Activated naive CD4-positive, alpha-beta T cell treated with anti-CD3 and anti-CD28 coated beads for 36 hours (primary cell): Measurements from ENCODE around the gene ANKRD28. TPM values are rescaled to one million over a fixed set of nuclear protein-coding genes. Genes with fewer than 3 reads are reported as not detected.
A peak's percentile ranks its signal among the peaks of the same experiment; 100 is the strongest.
"Not testable (repeated sequence)": the region's sequence is repeated elsewhere in the genome, so short reads cannot be mapped to it uniquely, and the experiment has no call there.

ENCODE experiments used
- CTCF ChIA-PET: fragments of 350-600 bp; sonication (Branson Sonifier 250); formaldehyde crosslinking; loops from one replicate; lab custom pipeline; 2021; ENCODE audit warnings: antibody characterized with exemption; lab: Charles Lee
- DNase-seq: peaks from one replicate; pipeline ENCODE4 v3.0.0-alpha.2; 2020
- H3K27ac Mint-ChIP-seq: one replicate; pipeline ENCODE4 v1.8.0; 2021; ENCODE audit warnings: mild to moderate bottlenecking, mixed read lengths
- H3K27me3 Mint-ChIP-seq: one replicate; pipeline ENCODE4 v1.8.0; 2021; ENCODE audit warnings: low read depth, mixed read lengths
- H3K36me3 Mint-ChIP-seq: one replicate; pipeline ENCODE4 v1.8.0; 2021; ENCODE audit warnings: low read depth, mixed read lengths
- H3K4me1 Mint-ChIP-seq: one replicate; pipeline ENCODE4 v1.8.0; 2021; ENCODE audit warnings: low read depth, mixed read lengths
- H3K4me3 Mint-ChIP-seq: one replicate; pipeline ENCODE4 v1.8.0; 2021; ENCODE audit warnings: mild to moderate bottlenecking, moderate library complexity, mixed read lengths
- H3K9me3 Mint-ChIP-seq: one replicate; pipeline ENCODE4 v1.8.0; 2021; ENCODE audit warnings: mixed read lengths
- intact Hi-C: fragments of 100-400 bp; cut with micrococcal nuclease; formaldehyde crosslinking; loops from one replicate; pipeline ENCODE4 v1.15.1; 2023
- total RNA-seq, 2 experiments: library from RNA; stranded (reverse); gene quantifications; one replicate each; pipeline ENCODE4 v1.2.3, GENCODE V29; 2021

ANKRD28 gene
- total RNA-seq, 2 experiments from 2014 or later, result 21.4 to 23.6 TPM

GRCh38 chr3:15758295-15758694 lies 39.5 kb downstream of the ANKRD28 start:
- no peak for DNase-seq
- intact Hi-C loops, result no loop called here
- Mint-ChIP-seq H3K9me3 (no peaks in the 10 kb centered on the region), H3K4me3 (no peak overlapping the region), H3K27me3 (no peaks in the 10 kb centered on the region), H3K4me1 (peaks cover 2% of the 10 kb centered on the region), H3K27ac (no peak overlapping the region), H3K36me3 (peaks cover 20% of the 10 kb centered on the region)
- CTCF ChIA-PET, result interaction anchor here (1.3 kb wide), 1 partner anchor 10 kb away, joined by 3 read pairs; no protein-coding TSS in a partner anchor

DNA sequence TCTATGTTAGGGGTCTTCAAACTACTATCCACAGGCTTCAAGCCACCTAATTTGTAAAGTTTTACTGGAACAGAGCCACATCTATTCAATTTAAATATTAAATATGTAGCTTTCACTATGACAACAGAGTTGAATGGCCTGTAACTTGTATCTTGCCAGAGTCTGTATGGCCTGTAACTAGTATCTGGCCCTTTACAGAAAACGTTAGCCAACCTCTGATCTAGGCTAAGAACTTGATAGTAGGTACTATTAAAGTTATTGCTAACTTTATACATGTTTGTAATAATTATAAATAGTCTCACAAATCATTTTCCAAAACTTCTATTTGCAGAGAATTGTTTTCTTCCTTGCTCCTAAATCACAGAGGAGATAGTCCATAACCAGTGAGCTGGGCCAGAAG lies 40.0 kb downstream of the ANKRD28 start:
- Mint-ChIP-seq H3K4me3 (no peak overlapping the region), H3K36me3 (peaks cover 21% of the 10 kb centered on the region), H3K9me3 (no peaks in the 10 kb centered on the region), H3K27ac (no peak overlapping the region), H3K4me1 (peaks cover 2% of the 10 kb centered on the region), H3K27me3 (no peaks in the 10 kb centered on the region)
- no peak for DNase-seq
- CTCF ChIA-PET, result no interaction called here
- intact Hi-C loops, result no loop called here

GRCh38 chr3:15756505-15756904 lies 41.3 kb downstream of the ANKRD28 start:
- DNase-seq, result no peak
- H3K9me3 Mint-ChIP-seq, result no peaks in the 10 kb centered on the region
- H3K36me3 Mint-ChIP-seq, result peaks cover 22% of the 10 kb centered on the region
- CTCF ChIA-PET, result no interaction called here
- H3K4me1 Mint-ChIP-seq, result peaks cover 2% of the 10 kb centered on the region
- no peaks in the 10 kb centered on the region for H3K27me3 Mint-ChIP-seq
- H3K27ac Mint-ChIP-seq, result no peak overlapping the region
- H3K4me3 Mint-ChIP-seq, result no peak overlapping the region
- intact Hi-C loops, result no loop called here

- intact Hi-C loops, result no loop called here
- no peak for DNase-seq
- Mint-ChIP-seq H3K36me3 (peaks cover 22% of the 10 kb centered on the region), H3K9me3 (no peaks in the 10 kb centered on the region), H3K4me1 (peaks cover 2% of the 10 kb centered on the region), H3K4me3 (no peak overlapping the region), H3K27me3 (no peaks in the 10 kb centered on the region), H3K27ac (no peak overlapping the region)
- CTCF ChIA-PET, result no interaction called here
These were observed 42.0 kb downstream of the ANKRD28 start for GRCh38 chr3:15755780-15756179.

- CTCF ChIA-PET, result interaction anchor here (1.0 kb wide), 1 partner anchor 10 kb away, joined by 3 read pairs; no protein-coding TSS in a partner anchor
- Mint-ChIP-seq H3K36me3 (peaks cover 17% of the 10 kb centered on the region), H3K4me3 (no peak overlapping the region), H3K27ac (no peak overlapping the region), H3K4me1 (peaks cover 2% of the 10 kb centered on the region), H3K27me3 (no peaks in the 10 kb centered on the region), H3K9me3 (no peaks in the 10 kb centered on the region)
- DNase-seq, result no peak
- intact Hi-C loops, result no loop called here
These were observed 42.6 kb downstream of the ANKRD28 start for GRCh38 chr3:15755181-15755580.

- CTCF ChIA-PET, result no interaction called here
These were observed 43.7 kb downstream of the ANKRD28 start for GRCh38 chr3:15754047-15754446.

GRCh38 chr3:15753056-15753710 lies 44.6 kb downstream of the ANKRD28 start:
- Mint-ChIP-seq H3K4me1 (peaks cover 7% of the 10 kb centered on the region), H3K4me3 (no peak overlapping the region), H3K27ac (no peak overlapping the region), H3K27me3 (no peaks in the 10 kb centered on the region), H3K36me3 (peaks cover 26% of the 10 kb centered on the region), H3K9me3 (peaks cover 3% of the 10 kb centered on the region)
- CTCF ChIA-PET, result no interaction called here
- DNase-seq, result no peak
- intact Hi-C loops, result no loop called here

More at GRCh38 chr3:15754047-15754446, 43.7 kb downstream of the ANKRD28 start:
- H3K27ac Mint-ChIP-seq, result no peak overlapping the region
- peaks cover 3% of the 10 kb centered on the region for H3K9me3 Mint-ChIP-seq
- H3K4me1 Mint-ChIP-seq, result peaks cover 2% of the 10 kb centered on the region
- no peak for DNase-seq
- H3K27me3 Mint-ChIP-seq, result no peaks in the 10 kb centered on the region
- peaks cover 21% of the 10 kb centered on the region for H3K36me3 Mint-ChIP-seq
- no peak overlapping the region for H3K4me3 Mint-ChIP-seq
- intact Hi-C loops, result no loop called here

GRCh38 chr3:15750879-15751278 lies 46.9 kb downstream of the ANKRD28 start:
- H3K9me3 Mint-ChIP-seq, result peaks cover 3% of the 10 kb centered on the region
- intact Hi-C loops, result no loop called here
- no peak for DNase-seq
- peaks cover 28% of the 10 kb centered on the region for H3K4me1 Mint-ChIP-seq
- H3K27me3 Mint-ChIP-seq, result no peaks in the 10 kb centered on the region
- peaks cover 31% of the 10 kb centered on the region for H3K36me3 Mint-ChIP-seq
- H3K27ac Mint-ChIP-seq, result no peak overlapping the region
- no peak overlapping the region for H3K4me3 Mint-ChIP-seq
- CTCF ChIA-PET, result interaction anchor here (1.0 kb wide), 1 partner anchor 120 kb away, joined by 4 read pairs; no protein-coding TSS in a partner anchor

DNA sequence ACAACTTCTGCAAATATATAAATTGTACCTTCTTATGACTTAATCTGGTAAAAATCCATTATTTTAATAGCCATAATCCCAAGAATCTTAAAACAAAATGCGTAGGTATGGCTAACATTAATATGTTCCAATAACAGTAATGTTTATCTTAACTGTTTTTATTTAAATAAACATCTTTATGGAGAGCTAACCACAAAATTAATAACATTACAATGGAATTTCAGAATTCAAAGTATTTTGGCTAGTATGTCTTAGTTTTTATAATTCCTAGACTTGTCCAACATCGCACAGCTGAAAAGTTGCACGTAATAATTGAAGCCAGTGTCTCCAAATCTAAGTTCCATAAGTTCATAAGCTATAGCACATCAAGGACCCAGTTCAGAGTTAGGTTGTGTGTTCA lies 47.6 kb downstream of the ANKRD28 start:
- intact Hi-C loops, result no loop called here
- no peaks in the 10 kb centered on the region for H3K27me3 Mint-ChIP-seq
- no peak for DNase-seq
- H3K9me3 Mint-ChIP-seq, result peaks cover 5% of the 10 kb centered on the region
- no peak overlapping the region for H3K4me3 Mint-ChIP-seq
- peaks cover 35% of the 10 kb centered on the region for H3K4me1 Mint-ChIP-seq
- peaks cover 33% of the 10 kb centered on the region for H3K36me3 Mint-ChIP-seq
- CTCF ChIA-PET, result interaction anchor here (1.0 kb wide), 1 partner anchor 120 kb away, joined by 4 read pairs; no protein-coding TSS in a partner anchor
- no peak overlapping the region for H3K27ac Mint-ChIP-seq

- Mint-ChIP-seq H3K9me3 (peaks cover 15% of the 10 kb centered on the region), H3K36me3 (peaks cover 40% of the 10 kb centered on the region), H3K4me1 (peaks cover 39% of the 10 kb centered on the region), H3K27ac (peak overlapping the region; percentile 9)
- intact Hi-C loops, result loop anchor here (1.0 to 2.0 kb wide), 5 partner anchors 23 to 145 kb away; partner anchors contain the start of genes BTD and HACL1
- DNase-seq, H3K27me3 Mint-ChIP-seq, H3K4me3 Mint-ChIP-seq, CTCF ChIA-PET: not testable (repeated sequence)
These were observed 51.9 kb downstream of the ANKRD28 start for GRCh38 chr3:15745896-15746295.

GRCh38 chr3:15744176-15744575 lies 53.6 kb downstream of the ANKRD28 start:
- Mint-ChIP-seq H3K9me3 (peaks cover 25% of the 10 kb centered on the region), H3K4me3 (no peak overlapping the region), H3K36me3 (peaks cover 46% of the 10 kb centered on the region), H3K4me1 (peaks cover 39% of the 10 kb centered on the region), H3K27me3 (no peaks in the 10 kb centered on the region), H3K27ac (no peak overlapping the region)
- intact Hi-C loops, result no loop called here
- DNase-seq, result no peak
- CTCF ChIA-PET, result interaction anchor here (0.6 kb wide), 1 partner anchor 70 kb away, joined by 8 read pairs; no protein-coding TSS in a partner anchor

- CTCF ChIA-PET, result interaction anchor here (0.6 kb wide), 1 partner anchor 70 kb away, joined by 8 read pairs; no protein-coding TSS in a partner anchor
- H3K27me3 Mint-ChIP-seq, result no peaks in the 10 kb centered on the region
- H3K27ac Mint-ChIP-seq, result no peak overlapping the region
- H3K4me1 Mint-ChIP-seq, result peaks cover 37% of the 10 kb centered on the region
- no peak overlapping the region for H3K4me3 Mint-ChIP-seq
- peaks cover 31% of the 10 kb centered on the region for H3K9me3 Mint-ChIP-seq
- no peak for DNase-seq
- H3K36me3 Mint-ChIP-seq, result peaks cover 49% of the 10 kb centered on the region
- intact Hi-C loops, result no loop called here
These were observed 54.2 kb downstream of the ANKRD28 start for GRCh38 chr3:15743587-15744009.

DNA sequence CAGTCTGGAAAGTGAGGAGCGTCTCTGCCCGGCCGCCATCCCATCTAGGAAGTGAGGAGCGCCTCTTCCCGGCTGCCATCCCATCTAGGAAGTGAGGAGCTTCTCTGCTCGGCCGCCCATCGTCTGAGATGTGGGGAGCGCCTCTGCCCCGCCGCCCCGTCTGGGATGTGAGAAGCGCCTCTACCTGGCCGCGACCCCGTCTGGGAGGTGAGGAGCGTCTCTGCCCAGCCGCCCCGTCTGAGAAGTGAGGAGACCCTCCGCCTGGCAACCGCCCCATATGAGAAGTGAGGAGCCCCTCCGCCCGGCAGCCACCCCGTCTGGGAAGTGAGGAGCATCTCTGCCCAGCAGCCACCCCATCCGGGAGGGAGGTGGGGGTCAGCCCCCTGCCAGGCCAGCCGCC lies 55.5 kb downstream of the ANKRD28 start:
- Mint-ChIP-seq H3K4me1 (peaks cover 27% of the 10 kb centered on the region), H3K36me3 (peaks cover 52% of the 10 kb centered on the region), H3K9me3 (peaks cover 37% of the 10 kb centered on the region)
- H3K27ac Mint-ChIP-seq, H3K27me3 Mint-ChIP-seq, H3K4me3 Mint-ChIP-seq, intact Hi-C loops, CTCF ChIA-PET, DNase-seq: not testable (repeated sequence)
